HepG2 (cell line): ENCODE results near the gene CD200. TPM values are rescaled to one million over a fixed set of nuclear protein-coding genes. Genes with fewer than 3 reads are reported as not detected.

Experiments used
- ATAC-seq: fragments of 200-7000 bp; cut with Tn5 transposase; 3 replicates; pipeline ENCODE4 v1.9.1; 2020; ENCODE audit warnings: mild to moderate bottlenecking, moderate library complexity
- BruUV-seq: library from RNA; stranded (reverse); fragments of 400-500 nt; replicated peaks from 2 replicates; lab custom pipeline; 2021; lab: Mats Ljungman, UMichigan
- CTCF ChIA-PET: fragments of 300-600 bp; formaldehyde crosslinking; extraction: SDS; loops from one replicate; lab custom pipeline; 2021; ENCODE audit warnings: low total read pairs, inconsistent platforms, low intra/inter-chr PET ratio; lab: Yijun Ruan, JAX
- POLR2A ChIA-PET: fragments of 350-600 bp; sonication (Branson Sonifier 250); formaldehyde crosslinking; loops from one replicate; lab custom pipeline; 2020; ENCODE audit warnings: antibody characterized with exemption, inconsistent platforms; lab: Yijun Ruan, JAX
- DNase-seq: peaks from one replicate; pipeline ENCODE4 v3.0.0-alpha.2; 2015; ENCODE audit warnings: low spot score
- FAIRE-seq: peaks from 3 replicates; lab custom pipeline; 2011; peaks lifted over from hg19 to GRCh38; lab: Jason Lieb, UNC
- H2AFZ ChIP-seq: one replicate; pipeline ENCODE4 v1.6.1; 2011; ENCODE audit warnings: low read length, inconsistent platforms
- H3K27ac ChIP-seq: fragments of 300-600 bp; 3 replicates; pipeline ENCODE4 v1.8.0; 2011; ENCODE audit warnings: mixed run types, mild to moderate bottlenecking, mixed read lengths, low read length, inconsistent platforms; ENCODE audit not compliant: insufficient read depth; ENCODE audit errors: extremely low read length
- H3K27me3 ChIP-seq, 2 experiments: fragments of 200-600 bp in 1 of 2; 2 replicates in 1 of 2; 3 replicates in 1 of 2; pipeline versions ENCODE4 v1.6.0 to v1.8.0; 2011; ENCODE audit warnings: low read length in 2 of 2, mild to moderate bottlenecking in 2 of 2, moderate library complexity in 2 of 2, inconsistent platforms in 1 of 2; ENCODE audit not compliant: insufficient read depth in 2 of 2, control insufficient read depth in 1 of 2
- H3K36me3 ChIP-seq, 2 experiments: fragments of 200-600 bp in 1 of 2; replicated peaks in 1 of 2; 2 replicates in 1 of 2; 3 replicates in 1 of 2; pipeline versions ENCODE4 v1.5.1 to v1.8.0; 2011; ENCODE audit warnings: low read length in 2 of 2, inconsistent platforms in 1 of 2; ENCODE audit not compliant: insufficient read depth in 2 of 2, control insufficient read depth in 1 of 2
- H3K4me1 ChIP-seq: 2 replicates; pipeline ENCODE4 v1.5.1; 2012; ENCODE audit warnings: low read length, inconsistent platforms; ENCODE audit not compliant: insufficient read depth
- H3K4me2 ChIP-seq: 2 replicates; pipeline ENCODE4 v1.6.0; 2011; ENCODE audit warnings: low read depth, low read length, inconsistent platforms
- H3K4me3 ChIP-seq, 3 experiments: fragments of 200-600 bp in 1 of 3; sonication (generic), shearing (Covaris generic) in 1 of 3; replicated peaks in 1 of 3; 2 replicates each; pipeline ENCODE4 v1.5.1; 2011 to 2016; ENCODE audit warnings: low read length in 3 of 3, inconsistent platforms in 2 of 3, low read depth in 2 of 3, mild to moderate bottlenecking in 2 of 3, control low read depth in 1 of 3, mixed read lengths in 1 of 3; ENCODE audit not compliant: insufficient read depth in 1 of 3
- H3K79me2 ChIP-seq: one replicate; pipeline ENCODE4 v1.6.1; 2011; ENCODE audit warnings: low read length, inconsistent platforms; ENCODE audit not compliant: insufficient read depth
- H3K9ac ChIP-seq: 2 replicates; pipeline ENCODE4 v1.6.0; 2011; ENCODE audit warnings: mild to moderate bottlenecking, low read depth, low read length, inconsistent platforms; ENCODE audit not compliant: insufficient read depth
- H3K9me3 ChIP-seq: 2 replicates; pipeline ENCODE4 v1.5.1; 2012; ENCODE audit warnings: mild to moderate bottlenecking, low read length
- H4K20me1 ChIP-seq: 2 replicates; pipeline ENCODE4 v1.6.0; 2011; ENCODE audit warnings: inconsistent platforms, mild to moderate bottlenecking, low read length, moderate library complexity; ENCODE audit not compliant: insufficient read depth
- ASH2L ChIP-seq: fragments of 300-600, 200-600 bp; sonication (generic); IDR thresholded peaks from 2 replicates; pipeline ENCODE4 v1.7.0; 2017; ENCODE audit warnings: low read depth, mild to moderate bottlenecking, moderate library complexity, mixed read lengths, low read length; ENCODE audit not compliant: insufficient read length
- CREB3 ChIP-seq: sonication (generic); formaldehyde crosslinking; IDR thresholded peaks from 2 replicates; pipeline ENCODE4 v1.5.0; 2020; ENCODE audit warnings: missing genetic modification reagents
- HOXD1 ChIP-seq: sonication (generic); formaldehyde crosslinking; IDR thresholded peaks from 2 replicates; pipeline ENCODE4 v1.5.0; 2020; ENCODE audit warnings: missing genetic modification reagents
- MAFG ChIP-seq: sonication (generic); formaldehyde crosslinking; IDR thresholded peaks from 2 replicates; pipeline ENCODE4 v1.5.1; 2020; ENCODE audit warnings: mild to moderate bottlenecking, missing genetic modification reagents
- MTERF4 ChIP-seq: sonication (generic); formaldehyde crosslinking; IDR thresholded peaks from 2 replicates; pipeline ENCODE4 v1.8.0; 2023; ENCODE audit warnings: mild to moderate bottlenecking, missing genetic modification reagents
- SALL1 ChIP-seq: sonication (generic); formaldehyde crosslinking; IDR thresholded peaks from 2 replicates; pipeline ENCODE4 v1.8.0; 2022; ENCODE audit warnings: mild to moderate bottlenecking, missing genetic modification reagents
- SRSF4 ChIP-seq: fragments of 200-400 bp; formaldehyde crosslinking; IDR thresholded peaks from one replicate; pipeline ENCODE4 v1.6.1; 2018; ENCODE audit warnings: mild to moderate bottlenecking, low read depth, low read length, moderate library complexity; ENCODE audit not compliant: poor library complexity, severe bottlenecking
- ZNF792 ChIP-seq: IDR thresholded peaks from 2 replicates; pipeline ENCODE4 v1.6.1; 2016
- whole genome bisulfite sequencing: methylation state at CpG from one replicate; pipeline ENCODE4 v1.1.6; 2017; ENCODE audit warnings: low lambda C conversion rate; 5-methylcytosine and 5-hydroxymethylcytosine counted together
- in situ Hi-C: cut with HindIII; loops from 2 replicates; pipeline ENCODE4 v1.10.0; 2017; ENCODE audit warnings: low pct_unique_long_range_greater_than_20kb; ENCODE audit not compliant: extremely low pct_ligation_motif_present
- intact Hi-C: fragments of 100-400 bp; cut with micrococcal nuclease; formaldehyde crosslinking; loops from one replicate; pipeline ENCODE4 v1.10.0; 2022; ENCODE audit not compliant: unreplicated experiment
- polyA plus RNA-seq, 8 experiments: library from polyadenylated mRNA; depleted of rRNA in 3 of 8; stranded (reverse) in 7 of 8; unstranded in 1 of 8; fragments of >200 nt; fragmentation: Illumina TruSeq in 4 of 8; extraction: Trizol in 4 of 8; gene quantifications; 2 replicates each; pipeline versions ENCODE4 v1.2.1 to v1.2.3, GENCODE V29; 2011 to 2016; ENCODE audit warnings: low read depth in 4 of 8, missing spikeins in 1 of 8, mixed read lengths in 1 of 8; ENCODE audit not compliant: insufficient read depth in 1 of 8
- total RNA-seq, 5 experiments: library from RNA; depleted of rRNA; stranded (reverse); fragments of >200 nt; fragmentation: Illumina TruSeq; extraction: Trizol; gene quantifications; 2 replicates each; pipeline ENCODE4 v1.2.3, GENCODE V29; 2016; ENCODE audit warnings: low read depth in 1 of 5
- TF ChIP-seq, protein P1 (sequence below): sonication (generic); formaldehyde crosslinking; IDR thresholded peaks from 2 replicates; pipeline ENCODE4 v1.5.1; 2020; ENCODE audit warnings: missing genetic modification reagents, mild to moderate bottlenecking, borderline replicate concordance
- TF ChIP-seq, protein P2 (sequence below): sonication (generic); formaldehyde crosslinking; IDR thresholded peaks from 2 replicates; pipeline ENCODE4 v1.4.0; 2020; ENCODE audit warnings: missing genetic modification reagents, mild to moderate bottlenecking, borderline replicate concordance

CD200 gene
- total and polyA plus RNA-seq, 2 of the 13 experiments (the other 11 are each of a cell fraction or from before 2014, with no cell fraction given) = not detected

DNA sequence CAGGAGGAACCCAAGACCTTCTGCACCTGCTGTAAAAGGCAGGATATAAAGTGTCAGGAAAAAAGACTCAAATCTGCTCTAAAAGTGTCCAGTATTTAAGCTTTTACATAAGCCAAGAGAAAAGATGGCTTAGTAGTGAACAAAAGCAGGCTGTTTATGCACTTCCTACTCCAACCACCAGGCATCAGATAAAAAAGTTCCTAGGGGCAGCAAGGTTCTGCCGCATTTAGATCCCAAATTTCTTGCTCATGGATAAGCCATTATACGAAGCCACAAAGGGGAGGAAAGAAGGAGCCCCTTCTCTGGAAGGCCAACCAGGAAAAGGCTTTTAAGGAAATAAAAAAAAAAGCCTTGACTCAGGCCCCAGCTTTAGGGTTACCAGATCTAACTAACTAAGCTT is 28.3 kb upstream of the CD200 start (continued):
- TF ChIP-seq SALL1 = no peak

GRCh38 chr3:112306825-112307224 is 26.1 kb upstream of the CD200 start:
- 74% methylated on average over 6 of the region's 9 CpGs for WGBS
- no peaks in the 10 kb centered on the region for H3K36me3 ChIP-seq
- no peak overlapping the region for H3K4me2 ChIP-seq
- no peak for FAIRE-seq
- H3K9ac ChIP-seq = no peak overlapping the region
- H4K20me1 ChIP-seq = no peaks in the 10 kb centered on the region
- H3K9me3 ChIP-seq = no peaks in the 10 kb centered on the region
- H3K79me2 ChIP-seq = no peaks in the 10 kb centered on the region
- no peak overlapping the region for H3K4me3 ChIP-seq
- no peak for DNase-seq
- no TSS peak for BruUV-seq
- intact Hi-C loops = no loop called here
- no peak overlapping the region for H3K27ac ChIP-seq
- ChIA-PET POLR2A (no interaction called here), CTCF (no interaction called here)
- TF ChIP-seq MTERF4 = no peak
- TF ChIP-seq SRSF4 = no peak
- TF ChIP-seq MAFG = no peak
- TF ChIP-seq ASH2L = no peak
- no peaks in the 10 kb centered on the region for H3K4me1 ChIP-seq
- H2AFZ ChIP-seq = no peak overlapping the region
- no peaks in the 10 kb centered on the region for H3K27me3 ChIP-seq
- ATAC-seq = no peak
- in situ Hi-C loops = no loop called here

DNA sequence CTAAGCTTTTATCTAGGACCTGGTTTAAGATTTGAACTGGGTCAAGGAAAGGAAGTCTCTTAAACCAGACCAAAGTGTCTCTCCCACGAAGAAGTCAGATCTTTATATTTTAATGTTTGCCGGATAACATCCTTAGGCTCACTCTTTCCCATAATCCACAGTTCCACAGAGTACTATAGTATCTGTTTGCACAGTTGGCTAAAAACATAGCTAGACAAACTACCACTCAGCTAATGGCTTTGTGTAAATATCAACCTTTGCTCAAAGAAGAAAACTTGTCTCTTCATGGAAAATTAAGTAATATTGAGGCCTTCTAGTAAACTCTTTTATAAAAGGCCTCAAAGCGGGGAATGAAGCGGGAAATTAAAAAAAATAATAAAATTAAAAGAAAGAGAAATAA is 25.4 kb upstream of the CD200 start:
- no peak overlapping the region for H3K9ac ChIP-seq
- H3K27me3 ChIP-seq = no peaks in the 10 kb centered on the region
- no peak overlapping the region for H3K27ac ChIP-seq
- no peak for DNase-seq
- no peaks in the 10 kb centered on the region for H4K20me1 ChIP-seq
- no peak overlapping the region for H3K4me3 ChIP-seq
- no TSS peak for BruUV-seq
- WGBS = 35% methylated on average over 4 of the region's 4 CpGs
- no peak for ATAC-seq
- no peaks in the 10 kb centered on the region for H3K9me3 ChIP-seq
- ChIA-PET POLR2A (no interaction called here), CTCF (no interaction called here)
- H2AFZ ChIP-seq = no peak overlapping the region
- intact Hi-C loops (no loop called here), in situ Hi-C loops (no loop called here)
- H3K36me3 ChIP-seq = no peaks in the 10 kb centered on the region
- no peaks in the 10 kb centered on the region for H3K4me1 ChIP-seq
- H3K79me2 ChIP-seq = no peaks in the 10 kb centered on the region
- no peak for FAIRE-seq
- no peak overlapping the region for H3K4me2 ChIP-seq
- TF ChIP-seq, protein P1, sequence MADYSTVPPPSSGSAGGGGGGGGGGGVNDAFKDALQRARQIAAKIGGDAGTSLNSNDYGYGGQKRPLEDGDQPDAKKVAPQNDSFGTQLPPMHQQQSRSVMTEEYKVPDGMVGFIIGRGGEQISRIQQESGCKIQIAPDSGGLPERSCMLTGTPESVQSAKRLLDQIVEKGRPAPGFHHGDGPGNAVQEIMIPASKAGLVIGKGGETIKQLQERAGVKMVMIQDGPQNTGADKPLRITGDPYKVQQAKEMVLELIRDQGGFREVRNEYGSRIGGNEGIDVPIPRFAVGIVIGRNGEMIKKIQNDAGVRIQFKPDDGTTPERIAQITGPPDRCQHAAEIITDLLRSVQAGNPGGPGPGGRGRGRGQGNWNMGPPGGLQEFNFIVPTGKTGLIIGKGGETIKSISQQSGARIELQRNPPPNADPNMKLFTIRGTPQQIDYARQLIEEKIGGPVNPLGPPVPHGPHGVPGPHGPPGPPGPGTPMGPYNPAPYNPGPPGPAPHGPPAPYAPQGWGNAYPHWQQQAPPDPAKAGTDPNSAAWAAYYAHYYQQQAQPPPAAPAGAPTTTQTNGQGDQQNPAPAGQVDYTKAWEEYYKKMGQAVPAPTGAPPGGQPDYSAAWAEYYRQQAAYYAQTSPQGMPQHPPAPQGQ (CRISPR knock-in tag) = no peak
- TF ChIP-seq ZNF792 (CRISPR knock-in tag) (peak; percentile 77; the same call in 1 of the 2 replicates), HOXD1 (no peak), CREB3 (CRISPR knock-in tag) (no peak)
- TF ChIP-seq, protein P2, sequence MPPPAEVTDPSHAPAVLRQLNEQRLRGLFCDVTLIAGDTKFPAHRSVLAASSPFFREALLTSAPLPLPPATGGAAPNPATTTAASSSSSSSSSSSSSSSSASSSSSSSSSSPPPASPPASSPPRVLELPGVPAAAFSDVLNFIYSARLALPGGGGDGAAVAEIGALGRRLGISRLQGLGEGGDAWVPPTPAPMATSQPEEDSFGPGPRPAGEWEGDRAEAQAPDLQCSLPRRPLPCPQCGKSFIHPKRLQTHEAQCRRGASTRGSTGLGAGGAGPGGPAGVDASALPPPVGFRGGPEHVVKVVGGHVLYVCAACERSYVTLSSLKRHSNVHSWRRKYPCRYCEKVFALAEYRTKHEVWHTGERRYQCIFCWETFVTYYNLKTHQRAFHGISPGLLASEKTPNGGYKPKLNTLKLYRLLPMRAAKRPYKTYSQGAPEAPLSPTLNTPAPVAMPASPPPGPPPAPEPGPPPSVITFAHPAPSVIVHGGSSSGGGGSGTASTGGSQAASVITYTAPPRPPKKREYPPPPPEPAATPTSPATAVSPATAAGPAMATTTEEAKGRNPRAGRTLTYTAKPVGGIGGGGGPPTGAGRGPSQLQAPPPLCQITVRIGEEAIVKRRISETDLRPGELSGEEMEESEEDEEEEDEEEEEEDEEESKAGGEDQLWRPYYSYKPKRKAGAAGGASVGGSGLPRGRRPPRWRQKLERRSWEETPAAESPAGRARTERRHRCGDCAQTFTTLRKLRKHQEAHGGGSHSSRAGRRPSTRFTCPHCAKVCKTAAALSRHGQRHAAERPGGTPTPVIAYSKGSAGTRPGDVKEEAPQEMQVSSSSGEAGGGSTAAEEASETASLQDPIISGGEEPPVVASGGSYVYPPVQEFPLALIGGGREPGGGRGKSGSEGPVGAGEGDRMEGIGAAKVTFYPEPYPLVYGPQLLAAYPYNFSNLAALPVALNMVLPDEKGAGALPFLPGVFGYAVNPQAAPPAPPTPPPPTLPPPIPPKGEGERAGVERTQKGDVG (CRISPR knock-in tag) = no peak
